GM19025 (cell line): ENCODE results near the gene ARMC7.

Source experiments
- ATAC-seq: cut with Tn5 transposase; IDR thresholded peaks from one replicate; pipeline ENCODE4 v1.9.1; 2021; ENCODE audit warnings: mild to moderate bottlenecking, low read depth, moderate library complexity; ENCODE audit not compliant: unreplicated experiment

Gene ARMC7

DNA sequence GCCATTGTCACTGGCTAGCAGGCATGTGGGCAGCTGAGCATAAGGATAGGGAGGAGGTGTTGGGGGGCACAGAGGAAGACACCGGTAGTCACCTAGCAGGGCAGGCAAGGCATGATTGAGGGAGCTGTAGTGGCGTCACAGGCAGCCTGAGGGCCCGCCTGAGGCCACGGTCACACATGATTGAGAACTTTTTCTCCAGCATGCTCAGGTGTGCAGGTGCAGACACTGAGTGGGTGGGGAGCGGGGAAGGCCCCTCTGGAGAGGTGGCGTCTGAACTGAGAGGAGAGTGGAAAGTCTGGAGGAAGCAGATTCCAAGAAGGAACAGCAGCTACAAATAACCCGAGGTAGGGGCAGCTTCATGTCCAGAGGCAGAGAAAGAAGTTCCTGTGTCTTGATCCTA is 10.9 kb upstream of the ARMC7 start:
- ATAC-seq: no peak

DNA sequence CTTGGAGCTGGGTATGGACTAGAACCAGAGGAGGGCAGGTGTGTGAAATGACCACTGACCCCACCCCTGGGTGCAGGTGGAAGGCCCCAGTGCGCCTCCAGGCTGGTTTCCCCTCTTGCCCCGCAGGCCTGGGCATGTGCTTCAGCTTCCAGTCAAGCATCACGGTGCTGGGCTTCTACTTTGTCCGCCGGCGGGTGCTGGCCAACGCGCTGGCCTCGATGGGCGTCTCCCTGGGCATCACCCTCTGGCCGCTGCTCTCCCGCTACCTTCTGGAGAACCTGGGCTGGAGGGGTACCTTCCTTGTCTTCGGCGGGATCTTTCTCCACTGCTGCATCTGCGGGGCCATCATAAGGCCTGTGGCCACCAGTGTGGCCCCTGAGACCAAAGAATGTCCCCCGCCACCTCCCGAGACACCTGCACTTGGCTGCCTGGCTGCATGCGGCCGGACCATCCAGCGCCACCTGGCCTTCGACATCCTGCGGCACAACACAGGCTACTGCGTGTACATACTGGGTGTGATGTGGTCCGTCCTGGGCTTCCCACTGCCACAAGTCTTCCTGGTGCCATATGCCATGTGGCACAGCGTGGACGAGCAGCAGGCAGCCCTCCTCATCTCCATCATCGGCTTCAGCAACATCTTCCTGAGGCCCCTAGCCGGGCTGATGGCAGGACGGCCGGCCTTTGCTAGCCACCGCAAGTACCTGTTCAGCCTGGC is 9.7 kb upstream of the ARMC7 start:
- no peak for ATAC-seq

DNA sequence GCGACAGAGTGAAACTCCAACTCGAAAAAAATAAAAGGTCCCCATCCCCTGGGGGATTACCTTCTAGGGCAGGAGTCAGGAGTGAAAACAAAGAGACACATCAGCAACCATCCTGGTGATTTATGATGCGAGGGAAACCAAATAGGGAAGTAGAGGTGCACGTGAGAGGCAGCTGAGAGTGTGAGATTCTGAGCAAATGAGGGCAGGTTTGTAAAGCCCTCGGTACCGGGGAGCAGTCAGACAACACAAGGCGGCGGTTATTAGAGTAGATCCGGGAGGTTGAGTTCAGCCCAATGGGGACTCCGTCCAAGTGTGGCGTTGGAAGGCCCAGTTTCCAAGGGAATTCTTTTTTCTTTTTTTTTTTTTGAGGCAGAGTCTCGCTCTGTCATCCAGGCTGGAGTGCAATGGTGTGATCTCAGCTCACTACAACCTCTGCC is 7.4 kb upstream of the ARMC7 start:
- no peak for ATAC-seq

DNA sequence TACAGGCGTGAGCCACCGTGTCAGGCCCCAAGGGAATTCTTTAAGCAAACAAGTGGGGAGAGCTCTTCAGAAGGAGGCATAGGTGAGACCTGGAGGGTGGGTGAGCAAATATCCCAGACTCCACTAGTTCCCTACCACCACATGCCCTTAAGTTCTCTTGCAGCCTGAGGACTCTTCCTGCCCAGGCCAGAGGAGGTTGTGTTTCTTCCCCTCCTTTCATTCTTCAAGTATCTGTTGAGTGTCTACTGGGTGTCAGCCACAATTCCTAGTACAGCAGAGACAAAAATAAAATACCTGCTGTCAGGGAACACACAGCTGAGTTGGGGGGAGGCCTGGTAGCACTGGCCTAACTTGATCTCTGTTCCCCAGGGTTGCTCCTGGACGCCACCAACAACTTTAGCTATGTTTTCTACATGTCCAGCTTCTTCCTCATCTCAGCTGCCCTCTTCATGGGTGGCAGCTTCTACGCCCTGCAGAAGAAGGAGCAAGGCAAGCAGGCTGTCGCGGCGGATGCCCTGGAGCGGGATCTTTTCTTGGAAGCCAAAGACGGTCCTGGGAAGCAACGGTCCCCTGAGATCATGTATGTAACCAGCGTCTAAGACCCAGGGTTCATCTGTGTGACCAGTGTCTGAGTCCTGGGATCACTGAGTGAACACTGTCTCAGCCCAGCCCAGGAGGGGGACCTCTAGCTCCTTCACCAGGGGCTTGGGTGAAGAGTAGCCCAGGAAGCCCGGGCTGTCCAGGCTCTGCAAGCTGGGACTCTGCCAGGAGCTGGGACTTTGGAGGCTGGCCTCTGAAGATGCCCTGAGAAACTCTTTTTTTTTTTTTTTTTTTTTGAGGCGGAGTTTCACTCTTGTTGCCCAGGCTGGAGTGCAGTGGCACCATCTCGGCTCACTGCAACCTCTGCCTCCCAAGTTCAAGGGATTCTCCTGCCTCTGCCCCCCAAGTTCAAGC is 5.9 kb upstream of the ARMC7 start:
- ATAC-seq: no peak

DNA sequence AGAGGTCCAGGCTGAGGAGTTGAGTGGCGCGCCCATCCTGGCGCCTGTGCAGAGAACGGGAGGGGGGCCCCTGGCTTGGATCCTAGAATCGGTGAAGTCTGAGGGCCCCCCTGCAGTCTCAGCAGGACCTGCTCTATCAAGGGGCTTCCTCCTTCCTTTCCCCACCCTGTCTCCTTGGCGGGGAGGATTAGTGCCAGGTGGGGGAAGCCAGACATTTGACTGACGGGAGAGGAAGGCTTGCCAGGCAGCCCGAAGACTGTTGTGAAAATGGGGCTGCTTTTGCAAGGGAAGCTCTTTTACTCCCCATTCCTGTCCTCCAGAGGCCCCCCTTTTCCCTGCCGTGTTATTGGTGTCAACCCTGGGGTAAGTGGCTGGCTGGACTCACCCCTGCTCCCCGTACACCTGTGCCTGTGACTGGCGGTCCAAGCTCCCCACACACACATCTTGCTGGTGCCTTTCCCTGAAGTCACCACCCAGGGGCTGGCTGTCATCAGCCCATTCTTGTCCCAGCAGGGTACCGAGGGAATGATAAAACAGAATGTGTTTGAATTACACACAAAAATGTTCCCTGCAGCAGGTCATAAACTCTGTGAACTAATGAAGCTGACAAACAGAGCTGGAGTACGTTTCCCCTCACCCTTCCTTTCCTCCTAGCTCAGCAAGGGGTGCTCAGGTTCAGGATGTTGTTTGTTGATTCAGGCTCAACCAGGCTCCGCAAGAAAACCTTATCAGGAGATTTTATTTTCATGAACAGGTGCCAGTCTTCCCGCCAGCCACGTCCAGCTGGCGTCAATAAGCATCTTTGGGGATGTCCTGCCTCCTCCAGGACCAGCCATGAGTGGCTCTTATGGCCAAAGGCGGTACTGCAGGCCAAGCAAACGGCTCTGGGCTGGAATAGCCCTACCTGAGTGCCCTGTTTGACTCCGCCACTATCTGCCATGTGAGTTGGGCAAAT is 4.4 kb upstream of the ARMC7 start:
- ATAC-seq: no peak

DNA sequence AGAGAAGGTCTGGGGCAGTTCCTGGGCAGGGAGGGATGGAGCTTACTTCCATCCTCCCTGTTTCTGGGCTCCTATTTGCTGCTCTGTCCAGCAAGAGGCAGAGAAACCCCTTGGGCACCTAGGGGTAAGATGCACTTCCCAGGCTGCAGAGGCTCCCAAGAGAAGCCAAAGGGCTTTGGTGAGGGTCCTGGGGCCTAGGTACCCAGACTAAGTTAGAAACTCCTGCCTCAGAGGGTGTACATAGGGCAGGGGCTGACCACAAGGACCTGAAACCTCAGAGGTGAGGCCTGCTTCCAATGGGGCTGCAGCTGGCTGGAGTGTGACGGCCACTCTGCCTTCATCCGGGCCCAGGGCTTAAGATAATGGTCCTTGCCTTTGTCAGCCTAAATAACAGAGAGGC is 1.6 kb upstream of the ARMC7 start:
- ATAC-seq: no peak

DNA sequence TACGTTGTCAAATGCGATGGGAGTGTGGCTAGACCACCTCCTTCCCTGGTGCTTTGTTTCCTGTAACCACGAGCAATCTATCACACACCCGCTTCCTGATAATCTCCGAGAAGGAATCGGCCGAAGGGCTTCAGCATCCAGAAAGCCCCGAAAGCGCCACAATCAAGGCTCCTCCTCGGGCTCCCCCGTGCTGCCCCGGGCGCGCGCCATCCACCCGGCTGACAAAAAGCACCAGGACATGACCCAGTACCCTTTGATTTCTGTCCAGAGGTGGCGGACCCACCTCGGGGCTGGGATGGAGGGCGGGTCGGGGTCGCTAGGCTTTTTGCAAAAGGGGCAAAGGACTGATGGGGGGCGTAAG is 743 bp upstream of the ARMC7 start:
- no peak for ATAC-seq

DNA sequence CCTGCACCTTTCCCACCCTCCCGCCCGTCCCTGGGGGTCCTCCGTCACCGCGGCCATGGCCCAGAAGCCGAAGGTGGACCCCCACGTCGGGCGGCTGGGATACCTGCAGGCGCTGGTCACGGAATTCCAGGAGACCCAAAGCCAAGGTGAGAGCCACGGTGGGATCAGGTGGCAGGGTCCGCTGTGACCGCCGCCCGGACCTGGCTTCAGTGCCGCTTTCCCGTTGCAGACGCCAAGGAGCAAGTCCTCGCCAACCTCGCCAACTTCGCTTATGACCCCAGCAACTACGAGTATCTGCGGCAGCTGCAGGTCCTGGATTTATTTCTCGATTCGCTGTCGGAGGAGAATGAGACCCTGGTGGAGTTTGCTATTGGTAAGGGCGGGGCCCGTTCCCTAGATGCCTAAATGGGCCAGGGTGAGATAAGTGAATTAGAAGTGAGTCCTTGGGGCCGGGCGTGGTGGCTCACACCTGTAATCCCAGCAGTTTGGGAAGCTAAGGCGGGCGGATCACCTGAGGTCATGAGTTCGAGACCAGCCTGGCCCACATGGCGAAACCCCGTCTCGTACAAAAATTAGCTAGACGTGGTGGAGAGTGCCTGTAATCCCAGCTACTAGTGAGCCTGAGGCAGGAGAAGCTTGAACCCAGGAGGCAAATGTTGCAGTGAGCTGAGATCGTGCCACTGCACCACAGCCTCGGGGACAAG is 617 bp downstream of the ARMC7 start:
- ATAC-seq: no peak

DNA sequence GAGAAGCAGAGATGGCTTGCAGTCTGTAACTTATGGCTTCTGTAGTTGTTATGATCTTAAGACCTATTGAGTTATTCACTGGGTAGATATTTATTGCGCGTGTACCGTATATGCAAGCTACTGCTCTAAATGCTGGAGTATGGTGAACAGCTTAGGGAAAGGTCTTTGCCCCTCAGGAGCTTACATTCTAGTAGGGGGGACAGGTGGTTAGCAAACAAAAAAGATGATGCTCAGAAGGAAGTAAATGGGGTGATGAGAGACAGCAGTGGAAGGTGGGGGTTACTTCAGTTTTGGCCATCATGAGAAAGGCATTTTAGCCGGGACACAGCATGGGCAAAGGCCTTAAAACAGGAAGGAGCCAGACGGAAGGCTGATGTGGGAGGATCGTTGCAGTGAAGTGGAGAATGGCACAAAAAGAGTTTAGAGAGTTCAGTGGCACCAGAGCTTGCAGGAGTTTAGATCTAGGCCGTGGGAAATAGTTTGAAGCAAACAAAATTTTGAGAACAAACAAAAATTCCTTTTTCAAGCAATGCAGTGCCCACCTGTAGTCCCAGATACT is 2.1 kb downstream of the ARMC7 start:
- ATAC-seq: no peak

DNA sequence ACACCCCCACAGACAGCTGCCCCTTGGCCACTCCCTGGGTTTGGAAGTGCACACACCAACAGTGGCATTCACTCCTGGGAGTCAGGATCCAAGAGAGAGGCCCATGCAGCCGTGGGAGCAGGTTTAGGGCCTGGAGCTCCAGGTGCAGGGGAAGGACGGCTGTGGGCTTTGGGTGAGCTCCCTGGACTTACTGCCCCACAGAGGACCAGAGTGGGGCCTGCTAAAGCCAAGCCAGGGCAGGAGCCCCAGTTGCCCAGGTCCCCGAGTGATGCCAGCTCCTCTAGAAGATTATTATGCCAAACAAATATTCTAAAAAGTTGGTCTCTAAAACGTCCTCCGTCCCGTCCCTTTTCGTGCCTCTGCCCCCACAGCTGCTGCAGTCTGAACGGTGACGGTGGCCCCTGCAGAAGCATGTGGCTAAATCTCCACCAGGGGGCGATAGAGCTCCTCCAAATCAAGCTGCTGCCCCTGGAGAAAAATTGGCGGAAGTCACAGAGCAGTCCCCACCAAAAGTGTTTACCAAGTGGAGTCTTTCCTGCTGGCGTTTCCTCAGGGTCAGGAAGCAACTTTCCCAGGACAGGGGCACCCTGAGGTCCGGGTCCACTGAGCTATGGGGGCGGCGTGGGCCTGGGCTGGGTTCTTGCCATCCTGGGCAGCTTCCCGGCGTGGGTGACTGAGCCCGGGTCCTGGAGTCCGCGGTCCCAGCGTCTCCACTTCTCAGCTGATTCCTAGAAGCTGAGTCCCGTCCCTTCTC is 4.2 kb downstream of the ARMC7 start:
- peak; percentile 40 for ATAC-seq

DNA sequence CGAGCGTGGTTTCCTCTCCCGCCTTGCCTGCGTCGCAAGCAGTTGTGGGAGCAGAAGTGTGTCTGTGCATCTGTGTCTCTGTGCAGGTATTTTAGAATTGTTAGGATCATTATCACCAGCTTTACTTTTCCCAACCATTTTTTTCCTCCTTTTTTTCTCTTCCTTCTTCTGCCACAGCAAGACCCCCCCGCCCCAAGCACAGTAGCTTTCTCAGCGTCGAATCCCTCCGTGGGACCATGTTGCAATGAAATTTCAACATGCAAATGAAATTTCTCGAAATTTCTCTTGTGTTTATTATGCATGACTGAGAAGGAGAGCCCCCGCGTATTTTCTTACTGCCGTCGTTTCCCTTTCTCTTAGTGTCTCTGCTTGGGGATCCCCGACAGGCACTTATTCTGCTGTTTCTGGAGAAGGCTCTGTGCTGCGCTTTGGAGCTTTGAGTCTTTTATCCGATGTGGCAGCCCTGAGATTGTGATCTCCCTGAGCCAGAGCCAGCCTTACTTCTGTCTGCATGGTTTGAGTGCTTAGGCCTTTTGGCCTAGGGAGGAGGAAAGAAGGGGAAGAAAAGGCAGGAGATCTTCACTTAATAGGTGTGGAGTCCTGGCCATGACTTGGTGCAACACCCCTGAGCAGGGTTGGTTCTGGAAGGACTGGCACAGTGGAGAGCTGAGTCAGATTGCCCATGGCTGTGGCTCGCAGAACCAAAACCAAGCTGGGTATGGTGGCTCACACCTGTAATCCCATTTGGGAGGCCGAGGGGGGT is 5.0 kb downstream of the ARMC7 start:
- no peak for ATAC-seq

DNA sequence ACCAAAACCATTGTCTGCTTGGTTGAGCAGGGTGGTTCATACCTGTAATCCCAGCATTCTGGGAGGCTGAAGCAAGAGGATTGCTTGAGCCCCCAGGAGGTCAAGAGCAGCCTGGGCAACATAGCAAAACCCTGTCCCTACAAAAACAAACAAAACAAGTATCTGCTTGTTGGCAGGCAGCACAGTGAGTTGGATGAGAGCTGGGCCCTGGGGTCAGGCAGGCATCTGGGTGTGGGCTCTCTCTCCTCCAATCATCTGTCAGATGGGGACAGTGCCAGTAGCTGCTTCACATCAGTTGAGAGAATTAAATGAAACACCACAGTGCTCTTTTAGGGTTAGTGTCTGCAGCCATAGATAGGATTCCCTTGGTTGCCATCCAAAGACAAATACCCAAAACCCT is 5.8 kb downstream of the ARMC7 start:
- ATAC-seq: no peak

DNA sequence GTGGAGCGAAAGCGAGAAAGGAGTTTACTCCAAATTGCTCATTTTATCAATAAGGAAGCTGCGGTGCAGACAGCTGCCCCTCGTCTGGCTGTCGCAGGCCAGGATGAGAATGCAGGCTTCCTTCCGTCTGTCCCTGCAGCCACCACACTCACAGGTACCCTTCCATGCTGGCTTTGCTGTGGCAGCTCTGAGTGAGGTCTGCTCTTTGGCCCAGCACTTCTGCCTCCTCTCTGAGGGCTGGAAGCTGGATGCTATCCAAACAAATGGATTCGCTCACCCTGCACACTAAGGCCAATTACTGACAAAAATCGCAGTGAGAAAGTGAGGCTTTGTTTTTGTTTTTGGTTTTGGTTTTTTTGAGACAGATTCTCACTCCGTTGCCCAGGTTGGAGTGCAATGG is 7.0 kb downstream of the ARMC7 start:
- no peak for ATAC-seq

DNA sequence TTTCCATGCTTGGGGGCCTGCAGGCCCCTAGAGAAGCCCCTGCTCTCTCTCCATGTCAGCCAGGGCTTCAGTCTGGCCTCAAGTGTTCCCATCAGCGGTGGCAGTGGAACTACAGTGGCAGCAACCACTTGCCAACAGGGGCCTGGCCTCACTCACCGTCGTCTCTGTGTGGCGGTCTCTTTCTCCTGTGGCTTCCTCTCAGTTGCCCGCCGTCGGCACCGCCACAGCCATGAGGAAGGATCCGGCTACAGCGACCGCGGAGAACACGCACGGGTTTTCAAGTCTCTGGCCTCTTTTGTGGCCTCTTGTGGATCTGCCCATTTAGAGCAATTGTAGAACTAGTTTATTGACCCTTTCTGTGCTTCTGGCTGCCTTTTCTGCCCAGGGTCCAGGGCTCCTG is 8.5 kb downstream of the ARMC7 start:
- ATAC-seq: no peak

DNA sequence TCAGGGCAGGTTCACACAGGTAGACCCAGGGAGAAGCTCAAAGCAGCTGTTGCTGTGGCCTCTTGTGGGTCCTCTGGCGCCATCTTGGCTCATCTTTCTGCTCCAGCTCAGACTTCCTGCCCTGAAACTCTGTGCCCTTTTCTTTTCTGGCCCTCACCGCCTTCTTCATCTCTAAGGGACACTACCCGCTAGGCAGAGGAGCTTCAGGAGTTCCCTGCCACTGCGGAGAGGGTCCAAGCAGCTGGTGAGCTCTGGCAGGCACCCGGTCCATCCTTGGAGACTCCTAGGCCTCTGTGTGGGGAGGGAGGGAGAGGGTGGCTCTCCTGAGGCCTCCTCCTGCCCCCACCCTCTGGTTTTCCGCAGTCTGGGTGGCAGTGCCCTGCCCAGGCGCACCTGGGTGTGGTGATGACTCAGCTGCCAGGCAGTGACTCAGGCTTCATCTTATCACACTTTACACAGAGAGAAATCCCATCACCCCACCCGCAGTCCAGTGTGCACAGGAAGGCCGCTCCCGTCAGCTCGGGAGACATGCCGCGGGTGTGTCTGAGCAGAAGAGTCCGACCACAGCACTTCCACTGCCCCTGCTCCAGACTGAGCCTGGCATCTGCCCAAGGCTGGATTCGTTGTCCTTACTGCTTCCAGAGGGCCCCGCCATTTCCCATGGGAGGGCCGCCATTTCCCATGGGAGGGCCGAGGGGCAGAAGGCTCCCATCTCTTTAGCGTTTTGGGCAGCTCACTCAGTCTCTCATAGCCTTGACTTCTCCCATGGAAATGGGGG is 14.5 kb downstream of the ARMC7 start:
- no peak for ATAC-seq

DNA sequence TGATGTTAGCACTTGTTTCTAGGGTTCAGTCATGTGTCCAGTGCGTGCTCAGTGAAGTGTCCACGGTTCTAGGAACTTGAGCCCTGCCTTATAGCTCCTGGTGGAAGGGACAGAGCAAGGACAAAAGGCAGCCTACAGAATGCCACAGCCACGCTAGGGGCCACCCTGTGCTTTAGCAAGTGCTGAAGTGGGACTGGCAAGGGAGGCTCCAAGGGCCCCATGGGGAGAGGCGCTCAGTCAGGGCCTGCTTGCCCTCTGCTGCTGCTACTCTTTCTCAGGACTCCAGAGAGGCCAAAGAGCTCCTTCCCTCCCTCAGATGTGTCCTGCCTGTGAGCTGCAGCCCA is 15.0 kb downstream of the ARMC7 start:
- ATAC-seq: no peak

DNA sequence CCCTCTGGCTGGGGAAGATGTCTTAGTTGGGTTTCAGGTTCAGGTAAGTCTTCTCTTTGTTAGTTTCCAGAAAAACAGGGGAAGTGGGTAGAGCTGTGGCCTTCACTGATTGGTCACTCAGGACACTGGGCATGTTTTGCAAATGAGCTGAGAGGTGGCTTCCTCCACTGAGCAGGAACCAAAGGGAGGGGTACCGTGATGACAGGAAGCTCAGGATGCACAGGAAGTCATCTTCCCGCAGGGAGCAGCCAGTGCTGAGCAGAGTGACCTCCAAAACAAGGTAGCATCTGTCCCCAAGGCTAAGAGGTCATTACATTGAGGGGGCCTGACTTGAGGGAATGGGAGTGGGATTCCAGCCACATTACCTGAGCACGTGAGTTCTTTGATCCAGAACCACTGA is 16.2 kb downstream of the ARMC7 start:
- no peak for ATAC-seq

DNA sequence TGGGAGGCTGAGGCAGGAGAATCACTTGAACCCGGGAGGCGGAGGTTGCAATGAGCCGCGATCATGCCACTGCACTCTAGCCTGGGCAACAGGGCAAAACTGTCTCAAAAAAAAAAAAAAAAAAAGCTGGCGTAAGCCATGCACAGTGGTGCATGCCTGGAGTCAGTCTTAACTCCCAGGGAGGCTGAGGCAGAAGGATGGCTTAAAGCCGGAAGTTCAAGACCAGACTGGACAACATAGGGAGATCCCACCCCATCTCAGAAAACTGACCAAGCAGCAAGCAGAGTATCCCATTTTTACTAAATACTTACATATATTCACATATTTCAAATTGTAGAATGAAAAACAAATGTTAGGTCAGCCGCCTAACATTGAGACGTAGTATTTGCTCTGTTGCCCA is 17.2 kb downstream of the ARMC7 start:
- no peak for ATAC-seq
